Measurements from ENCODE around the gene ZNF765. TPM values are rescaled to one million over a fixed set of nuclear protein-coding genes. Genes with fewer than 3 reads are reported as not detected.
"Not testable (repeated sequence)": the region's sequence is repeated elsewhere in the genome, so short reads cannot be mapped to it uniquely, and the experiment has no call there.

Gene ZNF765
- total and polyA plus RNA-seq, 7 donors, result 1.5 to 8.3 (median 2.5) TPM

DNA sequence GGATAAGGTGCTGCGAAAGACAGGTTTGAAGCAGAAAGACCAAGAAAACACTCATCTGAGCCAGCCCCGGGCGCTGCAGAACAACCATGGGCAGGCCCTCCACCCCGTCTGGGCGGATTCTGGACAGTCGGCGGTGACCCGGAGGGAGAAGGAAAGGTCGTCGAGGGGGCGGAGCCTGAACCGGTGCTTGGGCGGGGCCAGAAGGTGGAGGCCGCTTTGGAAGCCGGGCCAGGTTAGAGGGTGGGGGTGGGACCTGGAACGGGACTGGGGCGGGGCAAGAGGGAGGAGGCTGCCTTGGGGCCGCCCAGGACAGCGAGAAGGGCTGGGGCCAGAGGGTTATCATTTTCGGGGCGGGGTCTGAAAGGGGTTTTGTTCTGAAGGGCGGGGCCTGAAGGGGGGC is 5.0 kb upstream of the ZNF765 start:
- intact Hi-C loops (cut with DNase I), result loop anchor here in 1 of 2 donors (5.0 to 10.0 kb wide), 4 partner anchors 42 to 285 kb away; partner anchors contain the start of genes ZNF160, ZNF665, ZNF761 and ZNF813
- ATAC-seq, result no peak
- Histone ChIP-seq H3K9me3 (peaks cover 4% of the 10 kb centered on the region), H3K27ac (no peak overlapping the region), H3K4me1 (no peaks in the 10 kb centered on the region), H3K36me3 (ENCODE audit: insufficient read depth in 1 of 2, low read depth in 1 of 2) (no peaks in the 10 kb centered on the region), H3K27me3 (ENCODE audit: insufficient read depth in 3 of 3, low read length in 2 of 3) (peaks cover 0 to 10% (median 8%) of the 10 kb centered on the region in 3 donors), H3K4me3 (peak overlapping the region; percentile 39)
- TF ChIP-seq, protein P1, sequence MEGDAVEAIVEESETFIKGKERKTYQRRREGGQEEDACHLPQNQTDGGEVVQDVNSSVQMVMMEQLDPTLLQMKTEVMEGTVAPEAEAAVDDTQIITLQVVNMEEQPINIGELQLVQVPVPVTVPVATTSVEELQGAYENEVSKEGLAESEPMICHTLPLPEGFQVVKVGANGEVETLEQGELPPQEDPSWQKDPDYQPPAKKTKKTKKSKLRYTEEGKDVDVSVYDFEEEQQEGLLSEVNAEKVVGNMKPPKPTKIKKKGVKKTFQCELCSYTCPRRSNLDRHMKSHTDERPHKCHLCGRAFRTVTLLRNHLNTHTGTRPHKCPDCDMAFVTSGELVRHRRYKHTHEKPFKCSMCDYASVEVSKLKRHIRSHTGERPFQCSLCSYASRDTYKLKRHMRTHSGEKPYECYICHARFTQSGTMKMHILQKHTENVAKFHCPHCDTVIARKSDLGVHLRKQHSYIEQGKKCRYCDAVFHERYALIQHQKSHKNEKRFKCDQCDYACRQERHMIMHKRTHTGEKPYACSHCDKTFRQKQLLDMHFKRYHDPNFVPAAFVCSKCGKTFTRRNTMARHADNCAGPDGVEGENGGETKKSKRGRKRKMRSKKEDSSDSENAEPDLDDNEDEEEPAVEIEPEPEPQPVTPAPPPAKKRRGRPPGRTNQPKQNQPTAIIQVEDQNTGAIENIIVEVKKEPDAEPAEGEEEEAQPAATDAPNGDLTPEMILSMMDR (IDR thresholded peaks at IDR 0.05), result no peak
- peak; percentile 17 to 52 for DNase-seq
- WGBS, 3 donors, result 12 to 22% (median 18%) methylated on average over 12 to 22 of the region's 22 CpGs

DNA sequence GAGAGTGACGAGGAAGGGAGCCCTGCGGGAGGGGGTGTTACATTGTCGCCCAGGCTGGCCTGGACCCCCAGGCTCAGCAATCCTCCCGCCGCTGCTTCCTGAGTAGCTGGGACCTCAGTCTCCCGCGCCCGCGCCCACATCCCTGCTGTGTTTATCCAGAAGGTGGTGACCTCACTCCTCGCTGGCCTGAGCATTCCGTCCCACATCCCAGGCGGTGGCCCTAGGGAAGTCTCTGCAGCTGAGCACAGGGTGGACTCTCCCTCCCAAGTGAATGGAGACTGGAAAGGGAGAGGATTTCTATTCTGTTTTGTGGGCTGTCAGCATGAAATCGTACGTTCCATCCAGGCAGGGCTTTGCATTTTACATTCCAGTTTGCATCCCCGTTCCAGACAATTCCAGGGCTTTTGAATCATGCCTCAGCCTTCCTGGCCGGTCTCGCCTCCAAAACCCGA is 401 bp upstream of the ZNF765 start:
- TF ChIP-seq, protein P1 (IDR thresholded peaks at IDR 0.05), result no peak
- ATAC-seq (peak in 3 of 4 donors; percentile 27 to 47 (median 39)), DNase-seq (peak; percentile 59 to 75)
- peak overlapping the region; percentile 87 for H3K4me3 ChIP-seq
- intact Hi-C loops (cut with DNase I), result loop anchor here in 1 of 2 donors (5.0 to 10.0 kb wide), 4 partner anchors 38 to 290 kb away; partner anchors contain the start of genes ZNF160, ZNF665, ZNF761 and ZNF813
- H3K27me3 ChIP-seq (ENCODE audit: insufficient read depth in 3 of 3, low read length in 2 of 3), result peaks cover 0 to 6% (median 0%) of the 10 kb centered on the region in 3 donors
- 2 to 5% (median 5%) methylated on average over 18 of the region's 18 CpGs for WGBS, 3 donors
- peaks cover 5% of the 10 kb centered on the region for H3K4me1 ChIP-seq
- peaks cover 0 to 19% of the 10 kb centered on the region in 2 donors for H3K36me3 ChIP-seq (ENCODE audit: insufficient read depth in 1 of 2, low read depth in 1 of 2)
- no peaks in the 10 kb centered on the region for H3K9me3 ChIP-seq
- peak overlapping the region; percentile 57 for H3K27ac ChIP-seq

DNA sequence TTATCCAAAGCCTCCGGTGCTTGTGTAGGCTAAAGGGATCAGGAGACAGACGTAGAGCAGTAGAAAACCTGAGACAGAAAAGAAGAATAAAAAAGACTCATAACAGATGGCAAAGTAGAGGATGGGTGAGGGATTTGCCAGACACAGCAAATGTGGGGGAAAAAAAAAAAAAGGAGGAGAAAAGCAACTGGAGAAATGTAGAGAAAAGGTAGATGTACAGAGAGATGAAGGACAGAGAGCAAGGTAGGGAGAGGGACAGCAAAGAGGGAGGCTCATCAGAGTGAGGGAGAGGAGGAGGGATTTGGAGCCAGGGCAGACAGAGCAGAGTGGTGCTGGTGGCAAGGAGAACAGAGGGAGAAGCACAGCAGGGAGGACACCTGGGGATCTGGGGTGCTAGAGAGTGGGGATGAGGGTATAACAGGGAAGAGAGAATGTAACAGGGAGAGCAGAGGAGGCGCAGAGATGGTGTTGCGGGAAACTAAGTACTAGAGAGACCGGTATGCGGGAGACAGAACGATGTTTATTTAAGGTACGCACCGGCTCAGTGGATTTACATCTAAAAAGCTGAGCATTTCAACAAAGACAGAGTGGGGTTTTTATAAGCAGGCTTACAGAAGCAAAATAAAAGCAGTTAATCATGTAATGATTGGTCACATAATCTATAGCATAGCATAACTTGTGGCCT is 1.0 kb downstream of the ZNF765 start:
- not testable (repeated sequence) for H3K4me1 ChIP-seq; H3K27me3 ChIP-seq (ENCODE audit: insufficient read depth in 3 of 3, low read length in 2 of 3); H3K9me3 ChIP-seq; ATAC-seq; H3K27ac ChIP-seq; DNase-seq
- intact Hi-C loops (cut with DNase I), result loop anchor here in 1 of 2 donors (10.0 kb wide), 3 partner anchors 69 to 291 kb away; partner anchors contain the start of genes ZNF160, ZNF665 and ZNF813
- 18 to 19% (median 19%) methylated on average over 9 of the region's 9 CpGs for WGBS, 3 donors
- Histone ChIP-seq H3K4me3 (peak overlapping the region; percentile 87), H3K36me3 (ENCODE audit: insufficient read depth in 1 of 2, low read depth in 1 of 2) (peaks cover 0 to 33% of the 10 kb centered on the region in 2 donors)

DNA sequence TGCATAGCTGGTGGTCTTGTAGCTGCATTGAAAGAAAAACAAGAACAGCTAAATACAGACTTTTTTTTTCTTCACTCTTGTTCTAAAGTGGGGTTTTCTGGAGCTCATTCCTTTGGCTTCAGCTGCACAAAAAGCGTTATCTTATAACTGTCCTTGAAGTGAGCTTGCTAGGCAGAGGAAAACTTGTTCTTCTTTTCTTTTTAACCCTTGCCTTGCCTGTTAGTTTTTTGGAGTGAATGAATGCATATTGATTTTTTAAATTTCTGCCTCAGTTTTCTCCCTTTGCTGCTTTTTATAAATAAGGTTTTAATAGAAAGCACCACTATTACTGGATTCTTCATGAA is 1.5 kb downstream of the ZNF765 start:
- peaks cover 5% of the 10 kb centered on the region for H3K4me1 ChIP-seq
- TF ChIP-seq, protein P1 (IDR thresholded peaks at IDR 0.05), result no peak
- DNase-seq, result no peak
- no peak overlapping the region for H3K27ac ChIP-seq
- H3K4me3 ChIP-seq, result no peak overlapping the region
- WGBS, 3 donors, result 12 to 22% (median 20%) methylated on average over 1 of the region's 1 CpG
- H3K36me3 ChIP-seq (ENCODE audit: insufficient read depth in 1 of 2, low read depth in 1 of 2), result peaks cover 0 to 34% of the 10 kb centered on the region in 2 donors
- no peak for ATAC-seq
- H3K9me3 ChIP-seq, result no peaks in the 10 kb centered on the region
- intact Hi-C loops (cut with DNase I), result loop anchor here in 1 of 2 donors (10.0 kb wide), 3 partner anchors 68 to 292 kb away; partner anchors contain the start of genes ZNF160, ZNF665 and ZNF813
- H3K27me3 ChIP-seq (ENCODE audit: insufficient read depth in 3 of 3, low read length in 2 of 3), result no peaks in the 10 kb centered on the region

DNA sequence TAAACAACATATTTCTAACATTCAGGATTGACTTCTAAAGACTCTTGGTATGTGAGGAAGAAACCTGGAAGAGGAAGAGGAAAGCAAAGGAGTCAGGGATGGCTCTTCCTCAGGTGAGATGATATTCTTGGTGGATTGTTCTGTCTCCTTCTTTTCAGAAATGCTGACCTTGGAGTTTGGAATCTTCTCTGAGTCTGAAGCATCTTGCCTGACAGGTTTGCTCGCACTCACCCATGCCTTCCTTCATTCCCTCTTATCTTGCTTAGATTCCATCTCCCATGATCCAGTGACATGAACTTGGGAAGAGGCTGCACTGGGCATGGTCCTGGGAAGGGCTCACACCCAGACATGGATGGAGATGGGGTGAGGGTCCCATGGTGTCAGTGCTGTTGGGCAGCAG is 3.0 kb downstream of the ZNF765 start:
- H3K36me3 ChIP-seq (ENCODE audit: insufficient read depth in 1 of 2, low read depth in 1 of 2), result peaks cover 3 to 43% of the 10 kb centered on the region in 2 donors
- H3K4me1 ChIP-seq; H3K27me3 ChIP-seq (ENCODE audit: insufficient read depth in 3 of 3, low read length in 2 of 3); H3K9me3 ChIP-seq; ATAC-seq; DNase-seq; H3K4me3 ChIP-seq; H3K27ac ChIP-seq: not testable (repeated sequence)
- intact Hi-C loops (cut with DNase I), result loop anchor here in 1 of 2 donors (10.0 kb wide), 3 partner anchors 67 to 293 kb away; partner anchors contain the start of genes ZNF160, ZNF665 and ZNF813
- 92 to 100% (median 93%) methylated on average over 1 of the region's 1 CpG for WGBS, 3 donors

Data from psoas muscle (tissue), 8 donors.